NCI-H2107 treated with DMSO at 0.1 percent for 48 hours (cell line): ENCODE data around the gene TMEM82.

Experiments
- DNase-seq: peaks from one replicate; lab custom pipeline; 2025; ENCODE audit not compliant: unreplicated experiment; lab: John Stamatoyannopoulos, UW

Gene TMEM82

GRCh38 chr1:15775706-15776105 lies 33.4 kb downstream of the TMEM82 start:
- DNase-seq, result no peak

GRCh38 chr1:15777909-15778707 lies 35.8 kb downstream of the TMEM82 start:
- no peak for DNase-seq

GRCh38 chr1:15785683-15786082 lies 43.4 kb downstream of the TMEM82 start:
- no peak for DNase-seq

- DNase-seq, result no peak
Observed at GRCh38 chr1:15786581-15786980, 44.3 kb downstream of the TMEM82 start.

- DNase-seq, result no peak
Observed at GRCh38 chr1:15788624-15789301, 46.5 kb downstream of the TMEM82 start.

GRCh38 chr1:15796086-15796462 lies 53.8 kb downstream of the TMEM82 start:
- DNase-seq, result no peak
